IPS DF 4.7 (cell line): Measurements from ENCODE around the gene SPOPL.

Source experiments
- DNase-seq: peaks from one replicate; pipeline ENCODE4 v3.0.0-alpha.2; 2013; ENCODE audit warnings: low spot score; ENCODE audit errors: extremely low read depth

SPOPL gene

DNA sequence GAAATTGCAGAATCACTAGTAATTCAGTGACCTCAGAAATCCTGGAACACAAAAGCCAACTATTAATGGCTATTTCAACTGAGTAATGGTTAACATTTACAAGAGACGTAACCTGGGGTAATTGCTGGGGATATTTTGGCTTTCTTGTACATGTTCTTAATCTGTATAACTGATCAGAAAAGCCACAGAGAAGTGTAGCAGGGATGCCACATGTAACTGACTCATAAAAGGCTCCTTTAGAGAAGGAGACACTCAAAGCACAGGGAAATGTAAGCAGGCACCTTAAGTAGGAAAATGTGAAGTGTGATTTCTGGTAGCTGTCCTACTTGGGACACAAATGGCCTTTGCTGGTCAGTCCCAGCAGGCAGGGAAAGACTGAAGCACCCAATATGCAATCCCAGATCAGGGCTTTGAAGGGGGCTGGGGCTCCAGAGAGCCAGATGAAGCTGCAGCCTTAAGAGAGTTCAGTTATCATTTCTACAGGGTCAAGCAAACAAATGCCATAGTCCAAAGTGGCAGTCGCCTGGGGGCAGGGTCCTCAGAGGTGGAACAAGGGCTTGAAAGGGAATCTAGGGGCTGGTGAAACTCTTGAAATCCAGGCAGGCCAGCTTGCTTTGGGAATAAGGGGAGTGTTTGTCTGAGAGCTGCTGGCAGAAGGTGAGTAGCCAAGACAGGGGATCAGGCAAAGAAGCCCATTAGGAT is 7.2 kb upstream of the SPOPL start:
- DNase-seq = no peak

DNA sequence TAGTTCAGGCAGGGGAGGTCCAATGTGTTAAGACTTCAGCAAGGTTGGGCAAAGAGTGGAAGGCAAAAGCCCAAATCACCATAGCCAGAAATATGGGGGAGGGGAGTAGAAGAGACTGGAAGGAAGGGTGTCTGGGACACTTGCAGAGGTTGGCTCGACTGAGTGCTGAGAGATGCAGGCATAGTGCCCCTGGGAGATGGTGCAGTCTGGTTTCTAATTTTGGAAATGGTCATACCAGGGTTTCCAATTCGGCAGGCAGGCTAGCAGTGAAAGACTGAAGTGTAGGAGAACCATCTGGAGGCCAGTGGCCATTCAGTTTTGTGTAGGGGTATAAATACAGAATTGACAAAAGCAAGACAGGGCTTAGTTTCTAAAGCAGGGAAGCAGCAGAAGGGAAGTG is 6.2 kb upstream of the SPOPL start:
- no peak for DNase-seq

DNA sequence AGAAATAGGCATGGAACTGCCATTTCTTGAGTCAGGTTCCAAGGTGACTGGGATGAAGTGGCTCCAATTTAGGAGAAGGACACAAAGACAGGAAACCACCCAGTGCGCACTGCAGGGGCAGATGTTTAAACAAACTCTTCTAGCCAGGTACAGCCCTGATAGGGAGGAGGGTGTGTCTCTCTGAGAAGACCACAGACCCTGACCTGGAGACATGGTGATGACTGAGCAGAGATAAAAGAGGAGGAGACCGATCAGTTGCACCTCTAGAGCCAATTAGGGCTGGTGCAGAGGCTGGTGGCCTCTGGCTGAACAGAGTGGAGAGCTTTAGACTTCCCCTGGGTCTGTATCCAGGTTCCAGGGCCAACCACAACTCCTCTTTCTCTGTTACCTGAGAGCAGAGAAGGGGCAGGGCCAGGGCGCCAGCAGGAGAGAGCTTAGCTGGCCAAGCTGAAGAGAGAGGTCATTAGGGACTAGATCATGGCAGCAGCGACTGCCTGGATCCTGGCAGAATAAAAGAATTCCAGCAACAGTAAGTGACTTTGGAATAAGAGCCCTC is 5.4 kb upstream of the SPOPL start:
- DNase-seq = no peak

DNA sequence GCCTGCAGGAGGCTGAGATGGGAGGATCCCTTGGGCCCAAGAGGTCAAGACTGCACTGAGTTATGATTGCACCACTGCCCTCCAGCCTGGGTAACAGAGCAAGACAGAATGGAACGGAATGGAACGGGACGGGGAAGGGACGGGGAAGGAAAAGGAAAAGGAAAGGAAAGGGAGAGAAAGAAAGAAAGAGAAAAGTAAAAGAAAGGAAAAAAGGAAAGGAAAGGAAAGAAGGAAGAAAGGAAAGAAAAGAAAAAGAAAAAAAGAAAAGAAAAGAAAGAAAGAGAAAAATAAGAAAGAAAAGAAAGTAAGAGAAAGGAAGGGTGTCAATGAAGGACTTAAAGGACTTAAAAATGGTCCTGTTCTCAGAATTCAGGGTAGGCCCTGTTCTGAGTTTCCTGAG is 4.3 kb upstream of the SPOPL start:
- no peak for DNase-seq

DNA sequence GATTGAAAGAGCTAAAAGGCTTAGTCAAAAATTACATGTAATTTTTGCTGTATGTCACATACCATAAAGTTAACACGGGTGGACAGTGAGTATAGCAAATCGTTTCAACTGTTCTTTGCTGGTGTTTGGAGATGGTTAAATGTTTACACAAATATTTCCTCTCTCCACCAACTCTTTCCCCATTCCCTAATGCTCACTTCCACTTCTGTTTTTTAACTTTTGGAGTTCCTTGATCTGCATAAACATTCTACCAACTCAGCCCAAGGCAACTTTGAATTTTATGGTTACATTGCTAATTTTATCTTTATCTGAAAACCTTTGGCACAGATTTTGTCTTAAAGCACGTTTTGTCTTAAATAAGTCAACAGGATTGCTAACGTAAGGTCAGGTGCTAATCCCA is 1.9 kb upstream of the SPOPL start:
- no peak for DNase-seq

DNA sequence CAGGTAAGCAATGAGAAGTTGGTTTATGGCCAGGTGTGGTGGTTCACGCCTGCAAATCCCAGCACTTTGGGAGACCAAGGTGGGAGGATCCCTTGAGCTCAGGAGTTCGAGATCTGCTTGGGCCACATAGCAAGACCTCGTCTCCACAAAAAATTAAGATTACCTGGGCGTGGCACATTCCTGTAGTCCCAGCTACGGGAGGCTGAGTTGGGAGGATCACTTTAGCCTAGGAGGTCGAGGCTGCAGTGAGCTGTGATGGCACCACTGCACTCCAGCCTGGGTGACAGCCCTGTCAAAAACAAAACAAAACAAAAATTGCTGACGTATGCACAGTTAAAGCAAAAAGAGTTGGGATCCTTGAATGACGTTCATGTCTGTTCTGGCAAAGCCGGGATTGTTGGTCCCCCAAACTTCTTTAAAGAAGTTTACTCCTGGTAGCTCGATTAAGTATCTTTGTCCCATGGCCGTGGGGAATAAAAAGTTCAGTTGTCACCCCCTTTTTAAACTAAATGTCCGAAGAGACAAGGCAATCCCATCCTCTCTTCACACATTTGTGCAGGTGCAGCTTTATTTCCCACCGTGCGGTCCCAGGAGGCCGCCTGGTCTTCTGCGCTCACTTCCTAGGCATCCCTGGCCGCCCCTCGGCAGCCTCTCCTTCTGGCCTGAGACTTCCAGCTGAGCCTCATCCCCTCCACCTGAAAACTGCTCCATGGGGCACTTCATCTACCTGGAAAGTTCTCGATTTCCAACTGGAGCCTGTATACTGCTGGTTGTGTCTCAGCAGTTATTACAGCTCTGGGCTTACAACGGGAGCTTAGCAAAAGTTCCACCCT is 762 bp upstream of the SPOPL start:
- DNase-seq = no peak

DNA sequence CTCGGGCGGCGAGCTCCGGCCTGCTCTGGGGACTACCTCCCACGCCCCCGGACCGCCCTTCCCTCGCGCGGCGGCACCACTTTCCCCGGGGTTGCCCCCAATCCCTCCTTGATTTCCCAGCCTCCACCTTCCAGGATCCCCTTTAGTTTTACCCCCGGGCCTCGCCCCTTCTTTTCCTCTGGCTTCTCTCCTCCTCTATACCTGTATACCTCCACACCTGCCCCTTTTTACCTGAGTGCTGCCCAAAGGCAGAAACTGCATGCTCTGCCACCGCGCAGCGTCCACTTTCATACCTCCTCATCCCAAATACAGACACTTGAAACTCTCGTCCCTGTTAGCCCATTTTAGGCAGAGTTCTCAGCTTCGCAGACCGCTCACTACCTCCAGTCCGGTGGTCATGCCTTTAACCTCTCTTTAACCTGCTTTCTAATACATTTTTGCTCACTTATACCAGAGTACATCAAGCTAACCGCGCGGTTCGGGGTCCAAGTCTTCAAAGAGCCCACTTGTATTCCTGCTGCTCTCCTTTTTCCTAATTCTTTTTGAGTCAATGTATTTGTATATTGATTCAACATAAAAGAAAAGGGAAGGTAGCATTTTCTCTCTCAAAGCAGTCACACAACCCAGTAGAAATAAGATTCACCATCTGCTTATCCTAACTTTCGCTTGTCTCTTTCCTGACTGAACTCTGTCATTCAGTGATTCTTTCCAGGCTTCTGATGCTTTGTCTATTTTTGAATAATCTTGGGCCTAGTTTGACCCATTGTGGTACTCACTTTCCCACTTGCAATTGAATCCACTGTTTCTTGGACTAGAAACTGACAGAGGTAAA is 901 bp downstream of the SPOPL start:
- DNase-seq = no peak

DNA sequence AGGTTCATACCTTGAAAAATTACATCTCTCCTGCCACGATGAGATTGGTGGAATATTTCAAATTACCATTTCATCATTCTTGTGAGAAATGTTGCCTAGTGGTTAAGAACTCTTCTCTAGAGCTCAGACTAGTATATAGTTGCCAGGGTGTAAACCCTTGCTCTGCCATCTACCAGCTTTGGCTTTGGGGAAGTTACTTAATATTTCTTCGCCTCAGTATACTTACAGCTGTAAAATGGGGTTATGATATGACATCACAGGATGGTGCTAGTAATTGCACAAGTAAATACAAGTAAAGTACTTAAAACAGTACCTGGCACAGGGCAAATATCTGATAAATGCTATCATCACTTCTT is 1.5 kb downstream of the SPOPL start:
- DNase-seq = no peak

DNA sequence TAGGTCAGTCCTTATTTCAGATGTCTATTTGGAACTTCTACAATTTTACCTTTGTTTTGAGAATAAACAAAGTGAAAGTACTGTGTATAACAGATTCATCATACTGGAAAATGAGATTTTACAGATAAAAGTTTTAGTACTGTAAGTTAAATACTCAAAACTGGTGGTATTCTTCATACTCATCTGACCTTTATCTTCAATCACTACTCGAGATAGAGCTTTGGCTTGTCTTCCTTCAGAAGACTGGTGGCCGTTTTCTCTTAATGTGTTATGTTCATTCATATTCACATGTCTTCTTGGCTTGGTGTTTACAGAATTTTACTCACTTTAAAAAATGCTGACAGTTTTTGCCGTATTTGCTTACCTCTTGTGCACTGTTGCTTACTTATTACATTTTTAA is 2.1 kb downstream of the SPOPL start:
- DNase-seq = no peak

DNA sequence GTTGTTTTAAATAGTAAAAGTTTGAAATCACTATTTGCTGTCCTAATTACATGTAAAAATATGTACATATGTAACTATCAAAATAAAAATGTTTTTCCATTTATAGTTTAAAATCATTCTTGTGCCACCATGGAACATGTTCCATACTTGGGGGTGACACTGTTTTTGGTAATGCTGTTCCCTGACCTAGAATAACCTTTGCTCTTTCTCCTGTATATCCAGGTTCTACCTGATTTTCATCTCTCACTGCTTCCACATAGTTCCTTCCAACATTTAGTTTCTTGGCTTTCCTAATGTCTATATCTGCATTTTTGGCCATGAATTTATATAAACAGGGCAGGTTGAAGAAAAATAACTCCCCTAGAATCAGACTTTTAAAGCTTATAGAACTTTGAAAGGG is 2.5 kb downstream of the SPOPL start:
- DNase-seq = no peak

DNA sequence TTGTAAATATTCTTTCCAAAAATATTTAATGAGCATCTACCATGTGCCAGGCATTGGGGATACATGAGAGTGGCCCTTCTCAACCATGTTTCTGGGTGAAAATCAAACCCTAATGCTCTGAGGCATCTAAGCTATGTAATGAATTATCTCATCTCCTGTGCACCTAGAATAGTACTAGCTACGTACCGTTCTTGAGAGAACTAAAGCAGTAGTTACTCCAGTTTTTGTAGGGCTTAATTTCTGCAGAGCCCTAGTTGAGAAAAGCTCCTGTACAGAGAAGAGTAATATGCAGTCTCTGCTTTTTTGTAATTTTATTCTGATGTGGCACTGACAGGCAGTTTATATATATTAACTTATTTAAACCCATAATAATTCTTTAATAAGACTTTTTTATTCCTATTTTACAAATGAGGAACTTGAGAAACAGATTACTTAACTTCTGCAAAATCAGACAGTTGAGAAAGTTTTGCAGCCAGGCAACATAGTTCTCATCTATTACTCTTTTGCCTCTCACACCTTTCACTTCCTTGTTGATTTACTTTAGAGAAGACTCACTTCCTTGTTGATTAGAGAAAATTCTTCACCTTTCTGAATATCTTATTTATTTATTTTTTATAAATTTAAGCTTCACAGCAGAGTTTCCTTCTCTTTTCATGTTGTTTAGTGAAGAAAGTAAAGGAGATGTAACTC is 3.1 kb downstream of the SPOPL start:
- no peak for DNase-seq

DNA sequence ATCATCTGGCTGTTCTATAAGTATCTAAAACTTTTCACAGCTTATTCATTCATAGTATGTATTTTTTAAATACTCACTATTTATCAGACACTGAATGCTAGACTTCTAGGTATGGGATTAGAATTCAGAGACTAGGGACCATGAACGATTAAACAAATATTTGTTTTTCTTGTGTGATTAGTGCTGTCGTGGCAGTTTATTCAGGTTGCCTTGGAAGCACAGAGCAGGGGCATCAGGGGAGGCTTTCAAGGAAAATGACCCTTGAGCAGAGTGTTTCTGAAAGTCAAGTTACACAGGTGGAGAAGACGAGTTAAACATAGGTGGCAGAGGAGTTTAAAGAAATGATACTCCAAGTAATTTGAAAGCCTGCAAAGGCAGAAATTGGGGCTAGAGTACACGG is 5.7 kb downstream of the SPOPL start:
- DNase-seq = no peak

DNA sequence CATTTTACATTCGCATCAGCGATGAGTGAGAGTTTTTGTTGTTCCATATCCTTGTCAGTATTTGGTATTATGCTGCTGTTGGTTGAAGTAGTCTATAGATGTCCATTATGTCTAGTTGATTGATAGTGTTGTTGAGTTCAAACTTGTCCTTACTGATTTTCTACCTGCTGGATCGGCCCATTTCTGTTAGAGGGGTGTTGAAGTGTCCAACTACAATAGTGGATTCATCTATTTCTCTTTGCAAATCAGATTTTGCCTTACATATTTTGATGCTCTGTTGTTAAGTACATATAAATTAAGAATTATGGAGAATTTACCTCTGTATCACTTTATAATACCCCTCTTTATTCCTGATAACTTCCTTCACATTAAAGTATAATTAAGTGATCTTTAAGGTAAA is 8.7 kb downstream of the SPOPL start:
- DNase-seq = no peak

DNA sequence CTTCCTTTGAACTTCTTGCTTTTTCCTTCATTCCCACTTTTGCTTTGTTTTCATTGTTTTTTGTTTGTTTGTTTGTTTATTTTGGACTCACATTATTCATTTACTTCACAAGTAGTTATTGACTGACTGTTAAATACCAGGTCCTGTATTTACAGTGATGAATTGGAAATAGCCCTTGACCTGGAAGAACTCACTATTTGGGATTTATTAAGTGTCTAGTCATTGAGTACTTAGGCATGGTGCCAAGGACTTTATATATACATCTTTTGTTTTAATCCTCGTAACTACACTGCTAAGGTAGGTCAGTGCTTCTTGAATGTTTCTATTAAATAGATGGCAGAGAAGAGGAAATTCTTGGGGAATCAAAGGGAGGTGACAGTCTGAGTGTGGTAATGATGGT is 11.1 kb downstream of the SPOPL start:
- DNase-seq = no peak

DNA sequence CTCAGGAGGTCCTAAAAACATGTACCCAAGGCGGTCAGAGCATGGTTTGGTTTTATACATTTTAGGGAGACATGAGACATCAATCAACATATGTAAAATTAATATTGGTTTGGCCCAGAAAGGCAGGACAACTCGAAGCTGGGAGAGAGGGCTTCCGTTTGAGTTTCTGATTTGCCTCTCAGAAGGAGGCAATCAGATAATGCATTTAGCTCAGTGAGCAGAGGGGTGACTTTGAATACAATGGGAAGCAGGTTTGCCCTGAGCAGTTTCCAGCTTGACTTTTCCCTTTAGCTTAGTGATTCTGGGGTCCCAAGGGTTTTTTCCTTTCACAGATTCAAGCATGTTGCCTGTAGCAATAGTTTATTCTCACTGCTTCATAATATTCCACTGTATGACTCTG is 12.6 kb downstream of the SPOPL start:
- no peak for DNase-seq

DNA sequence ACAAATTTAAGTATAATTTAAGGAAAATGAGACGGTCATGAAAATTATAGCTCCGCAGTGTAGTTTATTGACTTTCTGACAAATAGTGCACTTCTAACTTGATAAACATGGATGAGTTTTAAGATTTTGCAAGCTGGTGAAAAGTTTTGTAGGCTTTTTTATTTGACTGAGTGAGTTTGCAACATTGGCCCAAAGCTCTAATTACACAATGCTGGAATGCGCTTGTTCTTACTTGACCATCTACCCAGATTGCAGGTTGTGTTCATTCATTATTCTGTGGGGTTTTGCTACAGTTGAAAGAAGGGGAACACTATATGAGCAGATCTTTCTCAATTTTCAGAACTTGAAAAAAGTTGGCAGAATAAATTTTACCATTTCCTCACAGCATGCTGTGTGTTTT is 13.5 kb downstream of the SPOPL start:
- no peak for DNase-seq

DNA sequence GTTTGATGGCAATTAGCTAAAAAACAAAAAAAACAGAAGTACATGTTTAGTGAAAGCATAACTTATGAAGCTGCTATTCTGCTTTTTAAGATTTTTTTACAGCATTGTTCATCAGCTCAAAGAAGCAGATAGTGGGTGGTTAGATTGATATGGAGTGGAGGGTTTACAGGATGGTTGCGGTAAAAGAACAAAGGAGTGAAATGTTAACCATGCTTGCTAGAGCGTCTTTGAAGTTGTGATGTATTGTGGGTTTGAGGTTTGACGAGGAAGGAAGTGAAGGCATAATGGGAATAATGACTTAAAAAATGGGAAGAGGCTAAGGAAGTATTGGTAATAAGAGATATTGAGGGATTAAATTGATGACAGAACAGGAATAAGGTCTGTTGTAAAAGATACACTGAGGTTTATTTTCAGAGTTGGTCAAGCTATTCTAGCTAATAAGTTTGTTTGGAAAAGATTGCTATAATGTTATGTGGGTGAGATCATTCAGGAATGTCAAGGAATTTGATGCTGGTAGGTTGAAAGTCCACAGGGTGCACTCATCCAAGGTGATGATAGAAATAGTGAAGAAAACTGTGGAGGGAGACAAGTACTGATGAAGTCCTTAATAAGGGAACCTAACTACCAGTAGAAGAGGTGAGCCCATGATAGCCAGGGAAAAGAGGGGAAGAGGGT is 14.6 kb downstream of the SPOPL start:
- no peak for DNase-seq

DNA sequence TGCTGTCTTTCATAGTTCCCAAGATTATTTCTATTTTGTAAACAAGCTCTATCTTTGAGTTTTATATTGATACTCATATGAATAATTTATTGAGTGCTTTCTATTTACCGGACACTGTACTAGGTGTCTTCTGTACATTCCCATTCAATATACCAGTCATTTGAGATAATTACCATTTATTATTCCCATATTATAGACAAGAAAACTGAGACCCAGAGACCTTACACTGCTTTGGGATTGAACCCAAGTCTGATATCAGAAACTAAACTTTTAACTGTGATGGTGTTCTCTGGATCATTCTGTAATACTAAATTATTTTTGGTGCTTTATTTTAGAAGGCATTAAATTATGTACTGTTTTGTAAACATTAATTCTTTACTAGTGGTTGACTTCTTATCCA is 17.3 kb downstream of the SPOPL start:
- DNase-seq = no peak

DNA sequence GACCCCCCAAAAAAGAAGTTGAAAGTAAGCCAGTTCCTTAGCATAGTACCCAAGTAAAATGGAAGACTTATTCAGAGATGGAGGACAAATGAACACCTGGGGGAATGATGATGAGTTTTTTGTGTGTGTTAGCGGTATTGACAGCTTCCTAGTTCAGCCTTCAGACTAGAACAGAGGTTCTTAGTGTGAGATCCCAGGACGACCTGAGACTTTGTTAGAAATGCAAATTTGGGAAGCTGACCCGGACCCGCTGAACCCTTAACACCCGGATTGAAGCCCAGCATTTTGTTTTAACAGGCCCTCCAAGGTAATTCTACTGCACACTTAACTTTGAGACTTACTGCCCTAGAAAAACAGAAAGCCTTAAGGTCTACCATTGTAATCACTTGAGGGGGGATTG is 20.3 kb downstream of the SPOPL start:
- no peak for DNase-seq

DNA sequence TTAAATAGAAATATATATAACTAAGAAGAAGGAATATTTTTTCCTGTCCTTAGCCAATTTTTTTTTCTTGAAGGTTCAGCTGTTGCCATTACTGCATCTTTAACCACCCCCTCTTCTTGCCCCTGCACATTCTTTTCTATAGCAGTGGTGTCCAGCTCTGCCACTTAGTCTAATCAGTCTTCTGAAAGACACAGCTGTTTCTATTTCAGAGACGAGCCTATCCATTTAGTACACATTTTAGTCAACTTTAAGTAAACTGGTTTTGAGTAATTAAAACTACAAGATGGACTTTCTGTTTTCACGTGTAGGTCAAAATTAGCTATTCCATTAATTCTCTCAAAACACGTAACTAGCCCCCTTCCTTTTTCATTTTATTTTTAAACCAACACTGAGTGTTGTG is 21.0 kb downstream of the SPOPL start:
- DNase-seq = no peak
